HepG2 (cell line): ENCODE data around the gene KCTD13. TPM values are rescaled to one million over a fixed set of nuclear protein-coding genes. Genes with fewer than 3 reads are reported as not detected.
A peak's percentile ranks its signal among the peaks of the same experiment; 100 is the strongest.

Experiments
- AHR ChIP-seq: IDR thresholded peaks from 2 replicates; pipeline ENCODE4 v1.6.1; 2018; ENCODE audit warnings: missing genetic modification reagents, missing compliant biosample characterization
- CBFB ChIP-seq: sonication (generic); formaldehyde crosslinking; IDR thresholded peaks from 2 replicates; pipeline ENCODE4 v1.4.0; 2020; ENCODE audit warnings: missing genetic modification reagents
- MED8 ChIP-seq: sonication (generic); formaldehyde crosslinking; IDR thresholded peaks from 2 replicates; pipeline ENCODE4 v1.8.1; 2023; ENCODE audit warnings: mild to moderate bottlenecking, missing genetic modification reagents; ENCODE audit not compliant: insufficient replicate concordance
- MIXL1 ChIP-seq: IDR thresholded peaks from 2 replicates; pipeline ENCODE4 v1.6.1; 2016
- POLR2AphosphoS2 ChIP-seq: IDR thresholded peaks from 2 replicates; pipeline ENCODE4 v1.6.1; 2011; ENCODE audit warnings: low read depth, low read length, improper control_type of control experiment
- SP5 ChIP-seq: IDR thresholded peaks from 2 replicates; pipeline ENCODE4 v1.6.1; 2016; ENCODE audit warnings: low read depth, borderline replicate concordance
- ZNF224 ChIP-seq: sonication (generic); formaldehyde crosslinking; IDR thresholded peaks from 2 replicates; pipeline ENCODE4 v1.5.0; 2020; ENCODE audit warnings: mild to moderate bottlenecking, missing genetic modification reagents
- ZNF775 ChIP-seq: sonication (generic); formaldehyde crosslinking; IDR thresholded peaks from 2 replicates; pipeline ENCODE4 v1.4.0; 2020; ENCODE audit warnings: missing genetic modification reagents, mild to moderate bottlenecking, moderate library complexity, borderline replicate concordance
- polyA plus RNA-seq, 8 experiments: library from polyadenylated mRNA; depleted of rRNA in 3 of 8; stranded (reverse) in 7 of 8; unstranded in 1 of 8; fragments of >200 nt; fragmentation: Illumina TruSeq in 4 of 8; extraction: Trizol in 4 of 8; gene quantifications; 2 replicates each; pipeline versions ENCODE4 v1.2.1 to v1.2.3, GENCODE V29; 2011 to 2016; ENCODE audit warnings: low read depth in 4 of 8, missing spikeins in 1 of 8, mixed read lengths in 1 of 8; ENCODE audit not compliant: insufficient read depth in 1 of 8
- total RNA-seq, 5 experiments: library from RNA; depleted of rRNA; stranded (reverse); fragments of >200 nt; fragmentation: Illumina TruSeq; extraction: Trizol; gene quantifications; 2 replicates each; pipeline ENCODE4 v1.2.3, GENCODE V29; 2016; ENCODE audit warnings: low read depth in 1 of 5
- TF ChIP-seq, protein P1 (sequence below): sonication (generic); formaldehyde crosslinking; IDR thresholded peaks from 2 replicates; pipeline ENCODE4 v1.4.0; 2020; ENCODE audit warnings: missing genetic modification reagents
- TF ChIP-seq, protein P2 (sequence below): IDR thresholded peaks from 2 replicates; pipeline ENCODE4 v1.6.1; 2016; ENCODE audit warnings: mild to moderate bottlenecking
- TF ChIP-seq, protein P3 (sequence below): sonication (generic); formaldehyde crosslinking; IDR thresholded peaks from 2 replicates; pipeline ENCODE4 v1.8.0; 2022; ENCODE audit warnings: missing genetic modification reagents, mild to moderate bottlenecking, inconsistent platforms, borderline replicate concordance
- TF ChIP-seq, protein P4 (sequence below): sonication (generic); formaldehyde crosslinking; conservative IDR thresholded peaks from 2 replicates; pipeline ENCODE4 v1.8.1; 2023; ENCODE audit warnings: missing genetic modification reagents
- TF ChIP-seq, protein P5 (sequence below): sonication (generic); formaldehyde crosslinking; IDR thresholded peaks from 2 replicates; pipeline ENCODE4 v1.5.0; 2020; ENCODE audit warnings: mild to moderate bottlenecking, missing genetic modification reagents, borderline replicate concordance

Gene KCTD13
- total and polyA plus RNA-seq, 2 of the 13 experiments (the other 11 are each of a cell fraction or from before 2014, with no cell fraction given) = 6.3 to 14.7 TPM

DNA sequence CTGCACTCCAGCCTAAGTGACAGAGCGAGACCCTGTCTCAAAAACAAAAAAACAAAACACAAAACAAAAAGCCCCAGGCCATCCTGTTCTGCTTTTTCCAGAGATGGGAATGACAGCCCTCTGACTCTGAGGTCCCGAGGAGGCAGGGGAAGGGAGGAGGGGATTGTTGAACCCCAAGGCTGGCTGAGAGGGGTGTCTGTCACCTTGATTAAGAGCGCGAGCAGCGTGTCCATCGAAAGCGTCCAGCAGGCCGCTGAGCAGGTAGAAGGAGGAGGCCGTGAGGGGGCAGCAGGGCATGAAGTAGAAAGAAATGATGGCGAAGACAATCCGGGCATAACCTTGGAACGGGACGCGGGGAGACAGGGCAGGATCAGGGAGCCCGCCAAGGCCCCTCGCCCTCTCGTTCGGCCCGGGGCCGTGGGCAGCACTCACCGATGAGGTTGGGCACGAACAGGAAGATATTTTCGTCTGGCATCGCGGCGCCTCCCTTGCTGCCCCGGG lies 63.6 kb downstream of the KCTD13 start (continued):
- TF ChIP-seq, protein P1, sequence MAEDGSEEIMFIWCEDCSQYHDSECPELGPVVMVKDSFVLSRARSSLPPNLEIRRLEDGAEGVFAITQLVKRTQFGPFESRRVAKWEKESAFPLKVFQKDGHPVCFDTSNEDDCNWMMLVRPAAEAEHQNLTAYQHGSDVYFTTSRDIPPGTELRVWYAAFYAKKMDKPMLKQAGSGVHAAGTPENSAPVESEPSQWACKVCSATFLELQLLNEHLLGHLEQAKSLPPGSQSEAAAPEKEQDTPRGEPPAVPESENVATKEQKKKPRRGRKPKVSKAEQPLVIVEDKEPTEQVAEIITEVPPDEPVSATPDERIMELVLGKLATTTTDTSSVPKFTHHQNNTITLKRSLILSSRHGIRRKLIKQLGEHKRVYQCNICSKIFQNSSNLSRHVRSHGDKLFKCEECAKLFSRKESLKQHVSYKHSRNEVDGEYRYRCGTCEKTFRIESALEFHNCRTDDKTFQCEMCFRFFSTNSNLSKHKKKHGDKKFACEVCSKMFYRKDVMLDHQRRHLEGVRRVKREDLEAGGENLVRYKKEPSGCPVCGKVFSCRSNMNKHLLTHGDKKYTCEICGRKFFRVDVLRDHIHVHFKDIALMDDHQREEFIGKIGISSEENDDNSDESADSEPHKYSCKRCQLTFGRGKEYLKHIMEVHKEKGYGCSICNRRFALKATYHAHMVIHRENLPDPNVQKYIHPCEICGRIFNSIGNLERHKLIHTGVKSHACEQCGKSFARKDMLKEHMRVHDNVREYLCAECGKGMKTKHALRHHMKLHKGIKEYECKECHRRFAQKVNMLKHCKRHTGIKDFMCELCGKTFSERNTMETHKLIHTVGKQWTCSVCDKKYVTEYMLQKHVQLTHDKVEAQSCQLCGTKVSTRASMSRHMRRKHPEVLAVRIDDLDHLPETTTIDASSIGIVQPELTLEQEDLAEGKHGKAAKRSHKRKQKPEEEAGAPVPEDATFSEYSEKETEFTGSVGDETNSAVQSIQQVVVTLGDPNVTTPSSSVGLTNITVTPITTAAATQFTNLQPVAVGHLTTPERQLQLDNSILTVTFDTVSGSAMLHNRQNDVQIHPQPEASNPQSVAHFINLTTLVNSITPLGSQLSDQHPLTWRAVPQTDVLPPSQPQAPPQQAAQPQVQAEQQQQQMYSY = no peak
- TF ChIP-seq MIXL1 (CRISPR knock-in tag) = no peak
- 0 out of 2 replicates have a peak, but pooled peaks have one; percentile 12 for TF ChIP-seq AHR
- TF ChIP-seq, protein P2, sequence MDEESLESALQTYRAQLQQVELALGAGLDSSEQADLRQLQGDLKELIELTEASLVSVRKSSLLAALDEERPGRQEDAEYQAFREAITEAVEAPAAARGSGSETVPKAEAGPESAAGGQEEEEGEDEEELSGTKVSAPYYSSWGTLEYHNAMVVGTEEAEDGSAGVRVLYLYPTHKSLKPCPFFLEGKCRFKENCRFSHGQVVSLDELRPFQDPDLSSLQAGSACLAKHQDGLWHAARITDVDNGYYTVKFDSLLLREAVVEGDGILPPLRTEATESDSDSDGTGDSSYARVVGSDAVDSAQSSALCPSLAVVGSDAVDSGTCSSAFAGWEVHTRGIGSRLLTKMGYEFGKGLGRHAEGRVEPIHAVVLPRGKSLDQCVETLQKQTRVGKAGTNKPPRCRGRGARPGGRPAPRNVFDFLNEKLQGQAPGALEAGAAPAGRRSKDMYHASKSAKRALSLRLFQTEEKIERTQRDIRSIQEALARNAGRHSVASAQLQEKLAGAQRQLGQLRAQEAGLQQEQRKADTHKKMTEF (CRISPR knock-in tag) = no peak
- TF ChIP-seq, protein P3, sequence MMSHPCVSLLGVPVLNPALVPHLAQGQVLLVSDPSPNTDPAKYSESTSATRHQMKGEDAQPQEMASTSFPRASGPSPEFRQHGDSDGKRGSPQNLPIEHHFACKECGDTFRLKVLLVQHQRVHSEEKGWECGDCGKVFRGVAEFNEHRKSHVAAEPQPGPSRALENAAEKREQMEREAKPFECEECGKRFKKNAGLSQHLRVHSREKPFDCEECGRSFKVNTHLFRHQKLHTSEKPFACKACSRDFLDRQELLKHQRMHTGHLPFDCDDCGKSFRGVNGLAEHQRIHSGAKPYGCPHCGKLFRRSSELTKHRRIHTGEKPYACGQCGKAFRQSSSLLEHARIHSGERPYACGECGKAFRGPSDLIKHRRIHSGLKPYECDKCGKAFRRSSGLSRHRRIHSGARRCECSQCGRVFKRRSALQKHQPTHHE = no peak
- TF ChIP-seq POLR2AphosphoS2 = no peak
- peak; percentile 18 for TF ChIP-seq MED8 (CRISPR knock-in tag)
- TF ChIP-seq ZNF224 (CRISPR knock-in tag) = no peak
- no peak for TF ChIP-seq SP5 (CRISPR knock-in tag)
- TF ChIP-seq, protein P4, sequence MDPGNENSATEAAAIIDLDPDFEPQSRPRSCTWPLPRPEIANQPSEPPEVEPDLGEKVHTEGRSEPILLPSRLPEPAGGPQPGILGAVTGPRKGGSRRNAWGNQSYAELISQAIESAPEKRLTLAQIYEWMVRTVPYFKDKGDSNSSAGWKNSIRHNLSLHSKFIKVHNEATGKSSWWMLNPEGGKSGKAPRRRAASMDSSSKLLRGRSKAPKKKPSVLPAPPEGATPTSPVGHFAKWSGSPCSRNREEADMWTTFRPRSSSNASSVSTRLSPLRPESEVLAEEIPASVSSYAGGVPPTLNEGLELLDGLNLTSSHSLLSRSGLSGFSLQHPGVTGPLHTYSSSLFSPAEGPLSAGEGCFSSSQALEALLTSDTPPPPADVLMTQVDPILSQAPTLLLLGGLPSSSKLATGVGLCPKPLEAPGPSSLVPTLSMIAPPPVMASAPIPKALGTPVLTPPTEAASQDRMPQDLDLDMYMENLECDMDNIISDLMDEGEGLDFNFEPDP (CRISPR knock-in tag) = no peak
- TF ChIP-seq CBFB (CRISPR knock-in tag) = no peak
- TF ChIP-seq, protein P5, sequence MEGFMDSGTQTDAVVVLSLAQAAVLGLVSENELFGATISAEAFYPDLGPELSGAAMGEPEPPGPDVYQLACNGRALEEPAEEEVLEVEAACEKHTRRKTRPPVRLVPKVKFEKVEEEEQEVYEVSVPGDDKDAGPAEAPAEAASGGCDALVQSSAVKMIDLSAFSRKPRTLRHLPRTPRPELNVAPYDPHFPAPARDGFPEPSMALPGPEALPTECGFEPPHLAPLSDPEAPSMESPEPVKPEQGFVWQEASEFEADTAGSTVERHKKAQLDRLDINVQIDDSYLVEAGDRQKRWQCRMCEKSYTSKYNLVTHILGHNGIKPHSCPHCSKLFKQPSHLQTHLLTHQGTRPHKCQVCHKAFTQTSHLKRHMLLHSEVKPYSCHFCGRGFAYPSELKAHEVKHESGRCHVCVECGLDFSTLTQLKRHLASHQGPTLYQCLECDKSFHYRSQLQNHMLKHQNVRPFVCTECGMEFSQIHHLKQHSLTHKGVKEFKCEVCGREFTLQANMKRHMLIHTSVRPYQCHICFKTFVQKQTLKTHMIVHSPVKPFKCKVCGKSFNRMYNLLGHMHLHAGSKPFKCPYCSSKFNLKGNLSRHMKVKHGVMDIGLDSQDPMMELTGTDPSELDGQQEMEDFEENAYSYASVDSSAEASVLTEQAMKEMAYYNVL (CRISPR knock-in tag) = no peak
- no peak for TF ChIP-seq ZNF775
